ENCODE measurements around the gene KBTBD12.

DNA sequence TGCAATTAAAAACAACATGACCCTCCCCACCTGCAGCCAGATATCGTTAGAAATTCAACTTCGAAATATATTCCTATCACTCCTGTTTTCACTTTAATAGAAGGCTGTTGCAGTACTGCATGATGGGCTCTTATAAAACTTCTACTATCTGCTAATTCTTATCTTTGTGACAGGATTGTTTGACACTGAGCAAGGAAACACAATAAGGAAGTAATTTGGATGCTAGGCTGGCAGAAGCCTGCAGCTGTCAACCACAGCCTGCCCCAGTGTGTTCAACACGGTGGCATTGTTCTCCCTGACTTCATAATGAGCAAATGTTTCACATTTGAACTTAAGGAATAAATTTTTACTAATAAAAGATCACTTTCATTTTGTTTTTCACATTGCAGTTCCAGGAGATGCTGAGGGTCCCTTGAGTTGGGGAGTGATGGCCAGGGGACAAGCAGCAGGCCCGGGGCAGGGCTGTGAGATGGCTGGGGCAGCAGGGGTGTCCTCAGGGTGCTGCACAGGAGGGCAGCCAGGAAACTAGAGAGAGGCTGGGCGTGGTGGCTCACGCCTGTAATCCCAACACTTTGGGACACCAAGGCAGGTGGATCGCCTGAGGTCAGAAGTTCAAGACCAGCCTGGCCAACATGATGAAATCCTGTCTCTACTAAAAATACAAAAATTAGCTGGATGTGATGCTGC lies 72.4 kb downstream of the KBTBD12 start:
- TF ChIP-seq, protein P1, sequence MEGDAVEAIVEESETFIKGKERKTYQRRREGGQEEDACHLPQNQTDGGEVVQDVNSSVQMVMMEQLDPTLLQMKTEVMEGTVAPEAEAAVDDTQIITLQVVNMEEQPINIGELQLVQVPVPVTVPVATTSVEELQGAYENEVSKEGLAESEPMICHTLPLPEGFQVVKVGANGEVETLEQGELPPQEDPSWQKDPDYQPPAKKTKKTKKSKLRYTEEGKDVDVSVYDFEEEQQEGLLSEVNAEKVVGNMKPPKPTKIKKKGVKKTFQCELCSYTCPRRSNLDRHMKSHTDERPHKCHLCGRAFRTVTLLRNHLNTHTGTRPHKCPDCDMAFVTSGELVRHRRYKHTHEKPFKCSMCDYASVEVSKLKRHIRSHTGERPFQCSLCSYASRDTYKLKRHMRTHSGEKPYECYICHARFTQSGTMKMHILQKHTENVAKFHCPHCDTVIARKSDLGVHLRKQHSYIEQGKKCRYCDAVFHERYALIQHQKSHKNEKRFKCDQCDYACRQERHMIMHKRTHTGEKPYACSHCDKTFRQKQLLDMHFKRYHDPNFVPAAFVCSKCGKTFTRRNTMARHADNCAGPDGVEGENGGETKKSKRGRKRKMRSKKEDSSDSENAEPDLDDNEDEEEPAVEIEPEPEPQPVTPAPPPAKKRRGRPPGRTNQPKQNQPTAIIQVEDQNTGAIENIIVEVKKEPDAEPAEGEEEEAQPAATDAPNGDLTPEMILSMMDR (IDR thresholded peaks at IDR 0.05; ENCODE audit: low read length) = no peak
- TF ChIP-seq EZH2 (optimal IDR thresholded peaks at IDR 0.05; ENCODE audit: low read depth, low read length) (no peak), EZH2phosphoT487 (IDR thresholded peaks at IDR 0.05; ENCODE audit: low read length) (no peak)
